Lung (tissue), 12 donors: ENCODE results near the gene DDX1. TPM values are rescaled to one million over a fixed set of nuclear protein-coding genes. Genes with fewer than 3 reads are reported as not detected.

Experiments used
- ATAC-seq: fragments of 200-7000 bp; cut with Tn5 transposase; one replicate; pipeline ENCODE4 v1.9.1; 2020; ENCODE audit warnings: moderate number of reproducible peaks; ENCODE audit not compliant: insufficient read depth, low FRiP score
- DNase-seq, 3 donors: peaks; one replicate each; pipeline ENCODE4 v3.0.0-alpha.2; 2013 to 2017
- H3K27ac ChIP-seq, 2 donors: one replicate each; pipeline ENCODE4 v1.5.1; 2013; ENCODE audit warnings: mild to moderate bottlenecking in 2 of 2, moderate library complexity in 2 of 2, control low read depth in 1 of 2, inconsistent platforms in 1 of 2, low read depth in 1 of 2, low read length in 1 of 2
- H3K27me3 ChIP-seq, 3 donors: one replicate each; pipeline ENCODE4 v1.5.1; 2013; ENCODE audit warnings: low read length in 2 of 3; ENCODE audit not compliant: control insufficient read depth in 3 of 3, insufficient read depth in 3 of 3
- H3K36me3 ChIP-seq, 4 donors: one replicate each; pipeline ENCODE4 v1.5.1; 2013; ENCODE audit warnings: low read length in 4 of 4, mild to moderate bottlenecking in 1 of 4, moderate library complexity in 1 of 4; ENCODE audit not compliant: control insufficient read depth in 4 of 4, insufficient read depth in 4 of 4
- H3K4me1 ChIP-seq, 5 donors: one replicate each; pipeline ENCODE4 v1.5.1; 2013; ENCODE audit warnings: low read length in 5 of 5, mild to moderate bottlenecking in 2 of 5, moderate library complexity in 1 of 5; ENCODE audit not compliant: control insufficient read depth in 5 of 5, insufficient read depth in 5 of 5
- H3K4me3 ChIP-seq: one replicate; pipeline ENCODE4 v1.5.1; 2013; ENCODE audit warnings: mild to moderate bottlenecking, control low read depth, moderate library complexity
- H3K9ac ChIP-seq, 2 donors: one replicate each; pipeline ENCODE4 v1.5.1; 2013; ENCODE audit warnings: low read length in 2 of 2, control low read depth in 1 of 2; ENCODE audit not compliant: insufficient read depth in 1 of 2
- H3K9me3 ChIP-seq, 4 donors: one replicate each; pipeline ENCODE4 v1.5.1; 2013; ENCODE audit warnings: low read length in 3 of 4, mild to moderate bottlenecking in 1 of 4, moderate library complexity in 1 of 4; ENCODE audit not compliant: control insufficient read depth in 4 of 4, insufficient read depth in 3 of 4
- WGBS, 2 donors: extraction: QIAGEN DNeasy Blood & Tissue Kit; methylation state at CpG; one replicate each; pipeline ENCODE4 v1.1.7; 2013; 5-methylcytosine and 5-hydroxymethylcytosine counted together
- polyA plus RNA-seq, 2 donors: library from polyadenylated mRNA; stranded (reverse); fragments of 200-250 nt; gene quantifications; one replicate each; pipeline ENCODE4 v1.2.1, GENCODE V29; 2013
- total RNA-seq, 2 donors: library from RNA; depleted of rRNA in 1 of 2; stranded (reverse); fragments of >200 nt in 1 of 2; gene quantifications; one replicate each; pipeline ENCODE4 v1.2.1, GENCODE V29; 2014 to 2021
- TF ChIP-seq, protein P1 (sequence below): IDR thresholded peaks from 2 replicates; pipeline ENCODE4 v1.5.1; 2012; ENCODE audit warnings: mild to moderate bottlenecking; ENCODE audit errors: control extremely low read depth, extremely low read depth
- donor health status: control.
- donor health status: control.
- donor health status: Bipolar disorder and iron deficiency.
- donor health status: healthy.
- donor health status: DM: yes; HTN: yes; CAD: no.

Gene DDX1
- total and polyA plus RNA-seq, 4 donors, result 53.7 to 85.2 (median 60.5) TPM

DNA sequence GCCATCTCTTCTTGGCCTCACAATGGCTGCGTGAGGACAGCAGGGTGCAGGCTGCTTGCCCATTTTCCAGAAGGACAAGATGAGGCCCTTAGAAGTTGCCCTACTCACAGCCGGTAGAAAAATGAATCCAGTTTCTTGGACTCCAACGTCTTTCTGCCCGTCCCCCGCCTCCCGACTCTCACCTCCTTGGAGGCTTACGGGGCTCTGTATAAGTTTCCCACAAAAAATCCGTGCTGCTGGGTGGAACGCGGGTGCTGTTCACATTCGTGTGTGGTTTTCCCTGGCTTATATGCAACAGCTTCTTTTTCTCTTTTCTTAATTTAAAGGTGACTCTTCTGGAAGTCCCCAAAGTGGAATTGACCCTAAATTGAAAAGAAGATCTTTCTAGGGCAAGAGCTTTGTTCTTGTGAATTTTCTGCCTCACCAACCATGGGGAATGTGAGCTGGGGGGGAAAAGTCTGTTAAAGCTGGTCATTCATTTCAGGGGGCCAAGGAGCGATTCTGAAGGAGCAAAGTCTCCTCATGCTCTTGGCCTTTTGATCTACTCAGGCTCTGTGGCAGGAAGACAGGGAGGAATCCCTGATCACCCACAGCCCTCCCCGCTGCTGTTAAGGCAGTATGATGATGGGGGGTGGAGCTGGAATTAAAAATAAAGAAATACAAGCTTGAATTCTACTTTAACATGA is 51.3 kb downstream of the DDX1 start:
- H3K27ac ChIP-seq, result no peak overlapping the region
- H3K9ac ChIP-seq, result no peak overlapping the region
- no peak overlapping the region for H3K4me3 ChIP-seq
- WGBS, 2 donors, result 91 to 95% methylated on average over 13 of the region's 13 CpGs
- no peak for ATAC-seq
- peaks cover 0 to 17% (median 0%) of the 10 kb centered on the region in 5 donors for H3K4me1 ChIP-seq
- peaks cover 0 to 10% (median 2%) of the 10 kb centered on the region in 4 donors for H3K9me3 ChIP-seq
- DNase-seq, result no peak
- H3K36me3 ChIP-seq, result no peaks in the 10 kb centered on the region
- TF ChIP-seq, protein P1, sequence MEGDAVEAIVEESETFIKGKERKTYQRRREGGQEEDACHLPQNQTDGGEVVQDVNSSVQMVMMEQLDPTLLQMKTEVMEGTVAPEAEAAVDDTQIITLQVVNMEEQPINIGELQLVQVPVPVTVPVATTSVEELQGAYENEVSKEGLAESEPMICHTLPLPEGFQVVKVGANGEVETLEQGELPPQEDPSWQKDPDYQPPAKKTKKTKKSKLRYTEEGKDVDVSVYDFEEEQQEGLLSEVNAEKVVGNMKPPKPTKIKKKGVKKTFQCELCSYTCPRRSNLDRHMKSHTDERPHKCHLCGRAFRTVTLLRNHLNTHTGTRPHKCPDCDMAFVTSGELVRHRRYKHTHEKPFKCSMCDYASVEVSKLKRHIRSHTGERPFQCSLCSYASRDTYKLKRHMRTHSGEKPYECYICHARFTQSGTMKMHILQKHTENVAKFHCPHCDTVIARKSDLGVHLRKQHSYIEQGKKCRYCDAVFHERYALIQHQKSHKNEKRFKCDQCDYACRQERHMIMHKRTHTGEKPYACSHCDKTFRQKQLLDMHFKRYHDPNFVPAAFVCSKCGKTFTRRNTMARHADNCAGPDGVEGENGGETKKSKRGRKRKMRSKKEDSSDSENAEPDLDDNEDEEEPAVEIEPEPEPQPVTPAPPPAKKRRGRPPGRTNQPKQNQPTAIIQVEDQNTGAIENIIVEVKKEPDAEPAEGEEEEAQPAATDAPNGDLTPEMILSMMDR, result no peak
- no peaks in the 10 kb centered on the region for H3K27me3 ChIP-seq

DNA sequence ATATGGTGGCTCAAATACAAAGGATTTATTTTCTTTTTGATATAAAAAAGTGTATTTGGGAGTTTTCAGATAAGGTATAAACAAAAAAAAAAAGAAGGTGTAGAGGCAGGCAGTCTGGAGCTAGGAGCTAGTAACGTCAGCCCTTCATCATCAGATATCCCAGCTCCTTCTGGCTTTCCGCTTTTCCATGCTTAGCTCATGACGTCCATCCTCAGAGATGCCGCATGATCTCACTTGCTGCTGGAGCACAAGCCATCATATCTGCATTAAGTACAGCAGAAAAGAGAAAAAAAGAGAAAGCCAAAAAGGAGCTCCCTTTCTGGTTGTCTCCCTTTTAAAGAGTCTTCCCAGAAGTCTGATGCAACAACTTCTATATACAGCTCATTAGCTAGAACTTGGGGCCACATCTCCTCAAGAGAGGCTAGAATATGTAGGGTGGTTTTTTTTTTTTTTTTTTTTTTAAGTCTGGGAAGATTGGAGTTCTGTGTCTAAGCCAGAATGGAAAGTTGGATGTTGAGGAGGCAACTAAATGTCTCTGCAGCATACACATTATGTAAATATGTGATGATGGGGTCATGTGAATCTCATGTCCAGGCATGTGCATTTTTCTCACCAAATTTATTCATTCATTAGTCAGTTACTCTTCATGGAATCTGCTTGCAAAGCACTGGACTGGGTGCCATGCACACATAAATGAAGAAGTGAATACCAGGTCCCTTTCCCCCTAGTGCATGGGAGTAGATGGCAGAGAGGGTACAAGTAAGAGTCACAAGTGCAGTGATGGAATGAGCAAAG is 52.3 kb downstream of the DDX1 start:
- H3K27me3 ChIP-seq, result peaks cover 0 to 2% (median 0%) of the 10 kb centered on the region in 3 donors
- no peak overlapping the region for H3K4me3 ChIP-seq

DNA sequence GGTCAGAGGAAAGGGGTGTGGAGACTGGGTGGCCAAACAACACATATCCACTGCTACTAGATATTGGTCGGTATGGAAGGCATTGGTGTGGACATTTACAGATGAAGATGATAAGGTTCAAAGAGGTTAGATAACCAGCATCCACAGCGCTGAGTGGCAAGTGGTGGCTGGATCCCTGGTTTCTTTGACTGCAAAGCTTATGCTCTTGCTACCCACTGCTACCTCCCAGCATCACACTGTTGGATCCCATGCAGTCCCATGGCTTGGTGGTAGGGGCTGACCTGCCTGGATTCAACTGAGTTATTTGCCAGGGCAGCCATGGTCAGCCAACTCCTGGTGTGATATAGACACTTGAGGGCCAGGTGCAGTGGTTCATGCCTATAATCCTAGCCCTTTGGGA is 53.6 kb downstream of the DDX1 start:
- no peak overlapping the region for H3K9ac ChIP-seq
- peaks cover 0 to 10% (median 2%) of the 10 kb centered on the region in 4 donors for H3K9me3 ChIP-seq
- DNase-seq, result no peak
- 87 to 92% methylated on average over 2 of the region's 2 CpGs for WGBS, 2 donors
- peaks cover 0 to 5% (median 0%) of the 10 kb centered on the region in 5 donors for H3K4me1 ChIP-seq
- TF ChIP-seq, protein P1, result no peak
- H3K36me3 ChIP-seq, result no peaks in the 10 kb centered on the region
- no peak for ATAC-seq
- no peak overlapping the region for H3K27ac ChIP-seq
- H3K27me3 ChIP-seq, result peaks cover 0 to 2% (median 0%) of the 10 kb centered on the region in 3 donors
- no peak overlapping the region for H3K4me3 ChIP-seq

More for the DNA sequence above, 52.3 kb downstream of the DDX1 start:
- Histone ChIP-seq H3K36me3 (no peaks in the 10 kb centered on the region), H3K9ac (no peak overlapping the region), H3K9me3 (peaks cover 0 to 10% (median 2%) of the 10 kb centered on the region in 4 donors), H3K4me1 (peaks cover 0 to 12% (median 0%) of the 10 kb centered on the region in 5 donors), H3K27ac (no peak overlapping the region)
- WGBS, 2 donors, result 94 to 97% methylated on average over 4 of the region's 4 CpGs
- no peak for DNase-seq
- TF ChIP-seq, protein P1, result no peak
- no peak for ATAC-seq
